HEK293 (cell line): ENCODE results near the gene BCL2L1.
A peak's percentile ranks its signal among the peaks of the same experiment; 100 is the strongest.
"Not testable (repeated sequence)": the region's sequence is repeated elsewhere in the genome, so short reads cannot be mapped to it uniquely, and the experiment has no call there.

Source experiments
- CTCF ChIA-PET: fragments of 350-600 bp; formaldehyde crosslinking; extraction: SDS; loops from one replicate; lab custom pipeline; 2021; ENCODE audit warnings: antibody characterized with exemption; lab: Yijun Ruan, JAX
- POLR2A ChIA-PET: fragments of 300-600 bp; formaldehyde crosslinking; extraction: SDS; loops from one replicate; lab custom pipeline; 2020; ENCODE audit warnings: antibody characterized with exemption, inconsistent platforms; lab: Yijun Ruan, JAX
- H3K27ac ChIP-seq: fragments of 200-500 bp; sonication (Bioruptor generic); 2 replicates; pipeline ENCODE4 v1.5.1; 2014; ENCODE audit warnings: low read depth, low read length, control low read depth, inconsistent platforms; ENCODE audit errors: extremely low read depth
- H3K36me3 ChIP-seq, 2 experiments: fragments of 200-500 bp in 1 of 2; sonication (Bioruptor generic) in 1 of 2; 1 replicate in 1 of 2; 2 replicates in 1 of 2; pipeline ENCODE4 v1.5.1; 2014 to 2017; ENCODE audit warnings: inconsistent platforms in 2 of 2, low read length in 2 of 2; ENCODE audit not compliant: control insufficient read depth in 2 of 2, insufficient read depth in 1 of 2
- H3K4me1 ChIP-seq: fragments of 200-500 bp; sonication (Bioruptor generic); 2 replicates; pipeline ENCODE4 v1.5.1; 2014; ENCODE audit warnings: mild to moderate bottlenecking, low read length, inconsistent platforms; ENCODE audit not compliant: control insufficient read depth, insufficient read depth
- H3K4me3 ChIP-seq: 2 replicates; pipeline ENCODE4 v1.5.1; 2011; ENCODE audit warnings: low read depth, mild to moderate bottlenecking, control low read depth, low read length, moderate library complexity
- H3K9me3 ChIP-seq: fragments of 200-500 bp; sonication (Bioruptor generic); 2 replicates; pipeline ENCODE4 v1.5.1; 2014; ENCODE audit warnings: low read depth, low read length, inconsistent platforms; ENCODE audit not compliant: control insufficient read depth, insufficient read depth
- KLF1 ChIP-seq: fragments of 450-650 bp; formaldehyde crosslinking; IDR thresholded peaks from 2 replicates; pipeline ENCODE4 v1.5.1; 2016; ENCODE audit warnings: missing biosample characterization, missing genetic modification characterization
- OSR2 ChIP-seq: fragments of 450-650 bp; formaldehyde crosslinking; IDR thresholded peaks from 2 replicates; pipeline ENCODE4 v1.5.1; 2016; ENCODE audit warnings: missing biosample characterization, missing genetic modification characterization
- SP2 ChIP-seq: fragments of 450-650 bp; formaldehyde crosslinking; IDR thresholded peaks from 2 replicates; pipeline ENCODE4 v1.5.1; 2016; ENCODE audit warnings: missing biosample characterization, missing genetic modification characterization
- ZBTB17 ChIP-seq: fragments of 450-650 bp; formaldehyde crosslinking; IDR thresholded peaks from 2 replicates; pipeline ENCODE4 v1.5.1; 2016; ENCODE audit warnings: missing biosample characterization, missing genetic modification characterization
- ZNF10 ChIP-seq: fragments of 450-650 bp; formaldehyde crosslinking; IDR thresholded peaks from 2 replicates; pipeline ENCODE4 v1.5.1; 2017; ENCODE audit warnings: missing biosample characterization, missing genetic modification characterization
- ZNF214 ChIP-seq: fragments of 450-650 bp; formaldehyde crosslinking; IDR thresholded peaks from 2 replicates; pipeline ENCODE4 v1.5.1; 2017; ENCODE audit warnings: missing biosample characterization, mild to moderate bottlenecking, missing genetic modification characterization, borderline replicate concordance
- ZNF266 ChIP-seq: fragments of 450-650 bp; formaldehyde crosslinking; IDR thresholded peaks from 2 replicates; pipeline ENCODE4 v1.5.1; 2016; ENCODE audit warnings: missing biosample characterization, missing genetic modification characterization, low read depth
- ZNF302 ChIP-seq: fragments of 450-650 bp; formaldehyde crosslinking; IDR thresholded peaks from 2 replicates; pipeline ENCODE4 v1.5.1; 2016; ENCODE audit warnings: missing biosample characterization, missing genetic modification characterization, low read depth
- ZNF416 ChIP-seq: fragments of 450-650 bp; formaldehyde crosslinking; IDR thresholded peaks from 2 replicates; pipeline ENCODE4 v1.5.1; 2016; ENCODE audit warnings: missing biosample characterization, missing genetic modification characterization
- ZNF596 ChIP-seq: fragments of 450-650 bp; IDR thresholded peaks from 2 replicates; pipeline ENCODE4 v1.5.0; 2018; ENCODE audit warnings: missing biosample characterization, mild to moderate bottlenecking, missing genetic modification characterization, moderate library complexity
- ZNF785 ChIP-seq: fragments of 450-650 bp; formaldehyde crosslinking; IDR thresholded peaks from 2 replicates; pipeline ENCODE4 v1.5.1; 2016; ENCODE audit warnings: missing biosample characterization, missing genetic modification characterization
- TF ChIP-seq, protein P1 (sequence below): fragments of 450-650 bp; formaldehyde crosslinking; IDR thresholded peaks from 2 replicates; pipeline ENCODE4 v1.5.1; 2016; ENCODE audit warnings: missing biosample characterization, missing genetic modification characterization
- TF ChIP-seq, protein P2 (sequence below): fragments of 450-650 bp; IDR thresholded peaks from 2 replicates; pipeline ENCODE4 v1.5.1; 2018; ENCODE audit warnings: missing biosample characterization, missing genetic modification characterization
- TF ChIP-seq, protein P3 (sequence below): fragments of 450-650 bp; formaldehyde crosslinking; IDR thresholded peaks from 2 replicates; pipeline ENCODE4 v1.5.1; 2016; ENCODE audit warnings: missing biosample characterization, missing genetic modification characterization
- TF ChIP-seq, protein P4 (sequence below): fragments of 450-650 bp; formaldehyde crosslinking; IDR thresholded peaks from 2 replicates; pipeline ENCODE4 v1.5.1; 2016; ENCODE audit warnings: missing biosample characterization, missing genetic modification characterization
- TF ChIP-seq, protein P5 (sequence below): fragments of 450-650 bp; formaldehyde crosslinking; IDR thresholded peaks from 2 replicates; pipeline ENCODE4 v1.5.1; 2016; ENCODE audit warnings: missing biosample characterization, missing genetic modification characterization

BCL2L1 gene

DNA sequence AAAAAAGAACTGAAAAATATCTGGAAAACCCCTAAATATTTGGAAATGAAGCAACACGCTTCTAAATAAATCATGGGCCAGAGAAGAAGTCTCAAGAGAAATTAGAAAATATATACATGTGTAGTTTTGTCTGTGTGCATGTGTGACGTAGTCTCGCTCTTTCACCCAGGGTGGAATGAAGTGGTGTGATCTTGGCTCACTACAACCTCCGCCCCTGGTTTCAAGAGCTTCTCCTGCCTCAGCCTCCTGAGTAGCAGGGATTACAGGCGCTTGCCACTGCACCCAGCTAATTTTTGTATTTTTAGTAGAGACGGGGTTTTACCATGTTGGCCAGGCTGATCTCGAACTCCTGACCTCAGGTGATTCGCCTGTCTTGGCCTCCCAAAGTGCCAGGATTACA is 96.1 kb downstream of the BCL2L1 start:
- not testable (repeated sequence) for H3K4me3 ChIP-seq, H3K36me3 ChIP-seq, H3K9me3 ChIP-seq, H3K27ac ChIP-seq, H3K4me1 ChIP-seq
- ChIA-PET POLR2A (interaction anchor here (0.6 kb wide), 1 partner anchor 18 kb away, joined by 3 read pairs; no protein-coding TSS in a partner anchor), CTCF (interaction anchor here (0.6 to 2.1 kb wide), 3 partner anchors 8 to 69 kb away, joined by 3 to 8 read pairs (median 3); no protein-coding TSS in a partner anchor)
- TF ChIP-seq, protein P1, sequence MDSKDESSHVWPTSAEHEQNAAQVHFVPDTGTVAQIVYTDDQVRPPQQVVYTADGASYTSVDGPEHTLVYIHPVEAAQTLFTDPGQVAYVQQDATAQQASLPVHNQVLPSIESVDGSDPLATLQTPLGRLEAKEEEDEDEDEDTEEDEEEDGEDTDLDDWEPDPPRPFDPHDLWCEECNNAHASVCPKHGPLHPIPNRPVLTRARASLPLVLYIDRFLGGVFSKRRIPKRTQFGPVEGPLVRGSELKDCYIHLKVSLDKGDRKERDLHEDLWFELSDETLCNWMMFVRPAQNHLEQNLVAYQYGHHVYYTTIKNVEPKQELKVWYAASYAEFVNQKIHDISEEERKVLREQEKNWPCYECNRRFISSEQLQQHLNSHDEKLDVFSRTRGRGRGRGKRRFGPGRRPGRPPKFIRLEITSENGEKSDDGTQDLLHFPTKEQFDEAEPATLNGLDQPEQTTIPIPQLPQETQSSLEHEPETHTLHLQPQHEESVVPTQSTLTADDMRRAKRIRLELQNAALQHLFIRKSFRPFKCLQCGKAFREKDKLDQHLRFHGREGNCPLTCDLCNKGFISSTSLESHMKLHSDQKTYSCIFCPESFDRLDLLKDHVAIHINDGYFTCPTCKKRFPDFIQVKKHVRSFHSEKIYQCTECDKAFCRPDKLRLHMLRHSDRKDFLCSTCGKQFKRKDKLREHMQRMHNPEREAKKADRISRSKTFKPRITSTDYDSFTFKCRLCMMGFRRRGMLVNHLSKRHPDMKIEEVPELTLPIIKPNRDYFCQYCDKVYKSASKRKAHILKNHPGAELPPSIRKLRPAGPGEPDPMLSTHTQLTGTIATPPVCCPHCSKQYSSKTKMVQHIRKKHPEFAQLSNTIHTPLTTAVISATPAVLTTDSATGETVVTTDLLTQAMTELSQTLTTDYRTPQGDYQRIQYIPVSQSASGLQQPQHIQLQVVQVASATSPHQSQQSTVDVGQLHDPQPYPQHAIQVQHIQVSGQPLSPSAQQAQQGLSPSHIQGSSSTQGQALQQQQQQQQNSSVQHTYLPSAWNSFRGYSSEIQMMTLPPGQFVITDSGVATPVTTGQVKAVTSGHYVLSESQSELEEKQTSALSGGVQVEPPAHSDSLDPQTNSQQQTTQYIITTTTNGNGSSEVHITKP (tag by site-specific recombination): peak; percentile 63

DNA sequence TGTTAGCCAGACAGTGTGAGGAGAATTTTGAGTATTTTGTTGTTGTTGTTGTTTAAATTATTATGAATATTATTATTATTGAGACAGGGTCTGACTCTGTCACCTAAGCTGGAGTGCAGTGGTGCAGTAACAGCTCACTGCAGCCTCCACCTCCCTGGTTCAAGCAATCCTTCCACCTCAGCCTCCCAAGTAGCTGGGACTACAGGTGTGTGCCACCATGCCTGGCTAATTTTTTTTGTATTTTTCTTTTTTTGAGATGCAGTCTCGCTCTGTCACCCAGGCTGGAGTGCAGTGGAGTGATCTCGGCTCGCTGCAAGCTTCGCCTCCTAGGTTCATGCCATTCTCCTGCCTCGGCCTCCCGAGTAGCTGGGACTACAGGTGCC is 99.6 kb downstream of the BCL2L1 start:
- H3K9me3 ChIP-seq, POLR2A ChIA-PET, H3K4me3 ChIP-seq, H3K4me1 ChIP-seq, H3K27ac ChIP-seq, H3K36me3 ChIP-seq: not testable (repeated sequence)
- CTCF ChIA-PET: interaction anchor here (0.6 to 26.4 kb wide), 3 partner anchors 10 to 60 kb away, joined by 3 to 1204 read pairs (median 6); no protein-coding TSS in a partner anchor

DNA sequence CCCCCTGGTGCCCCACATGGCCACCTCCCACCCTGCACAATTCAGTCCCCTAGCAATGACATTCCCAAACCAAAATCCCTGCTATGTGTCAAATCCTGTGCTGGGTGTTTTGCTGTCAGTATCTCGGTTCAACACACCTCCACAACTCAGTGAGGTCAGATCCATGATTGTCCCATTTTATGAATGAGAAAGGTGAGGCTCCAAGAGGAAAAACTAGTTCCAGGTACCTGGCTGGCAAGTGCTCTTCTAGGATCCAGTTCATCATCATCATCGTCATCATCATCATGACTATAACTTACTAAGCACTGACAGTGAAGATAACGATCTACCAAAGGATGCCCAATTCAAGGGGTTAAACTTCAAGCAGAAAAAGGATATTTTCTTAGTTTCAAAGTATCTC is 102.4 kb downstream of the BCL2L1 start:
- ChIA-PET CTCF (interaction anchor here (1.5 to 26.4 kb wide), 2 partner anchors 14 to 57 kb away, joined by 12 to 1204 read pairs; no protein-coding TSS in a partner anchor), POLR2A (no interaction called here)
- Histone ChIP-seq H3K4me1 (no peaks in the 10 kb centered on the region), H3K36me3 (no peaks in the 10 kb centered on the region), H3K4me3 (no peak overlapping the region), H3K9me3 (no peaks in the 10 kb centered on the region), H3K27ac (no peak overlapping the region)
- TF ChIP-seq, protein P2, sequence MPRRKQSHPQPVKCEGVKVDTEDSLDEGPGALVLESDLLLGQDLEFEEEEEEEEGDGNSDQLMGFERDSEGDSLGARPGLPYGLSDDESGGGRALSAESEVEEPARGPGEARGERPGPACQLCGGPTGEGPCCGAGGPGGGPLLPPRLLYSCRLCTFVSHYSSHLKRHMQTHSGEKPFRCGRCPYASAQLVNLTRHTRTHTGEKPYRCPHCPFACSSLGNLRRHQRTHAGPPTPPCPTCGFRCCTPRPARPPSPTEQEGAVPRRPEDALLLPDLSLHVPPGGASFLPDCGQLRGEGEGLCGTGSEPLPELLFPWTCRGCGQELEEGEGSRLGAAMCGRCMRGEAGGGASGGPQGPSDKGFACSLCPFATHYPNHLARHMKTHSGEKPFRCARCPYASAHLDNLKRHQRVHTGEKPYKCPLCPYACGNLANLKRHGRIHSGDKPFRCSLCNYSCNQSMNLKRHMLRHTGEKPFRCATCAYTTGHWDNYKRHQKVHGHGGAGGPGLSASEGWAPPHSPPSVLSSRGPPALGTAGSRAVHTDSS (tag by site-specific recombination): peak; percentile 48; the same call in 1 of the 2 replicates
- TF ChIP-seq ZNF214 (tag by site-specific recombination): no peak

DNA sequence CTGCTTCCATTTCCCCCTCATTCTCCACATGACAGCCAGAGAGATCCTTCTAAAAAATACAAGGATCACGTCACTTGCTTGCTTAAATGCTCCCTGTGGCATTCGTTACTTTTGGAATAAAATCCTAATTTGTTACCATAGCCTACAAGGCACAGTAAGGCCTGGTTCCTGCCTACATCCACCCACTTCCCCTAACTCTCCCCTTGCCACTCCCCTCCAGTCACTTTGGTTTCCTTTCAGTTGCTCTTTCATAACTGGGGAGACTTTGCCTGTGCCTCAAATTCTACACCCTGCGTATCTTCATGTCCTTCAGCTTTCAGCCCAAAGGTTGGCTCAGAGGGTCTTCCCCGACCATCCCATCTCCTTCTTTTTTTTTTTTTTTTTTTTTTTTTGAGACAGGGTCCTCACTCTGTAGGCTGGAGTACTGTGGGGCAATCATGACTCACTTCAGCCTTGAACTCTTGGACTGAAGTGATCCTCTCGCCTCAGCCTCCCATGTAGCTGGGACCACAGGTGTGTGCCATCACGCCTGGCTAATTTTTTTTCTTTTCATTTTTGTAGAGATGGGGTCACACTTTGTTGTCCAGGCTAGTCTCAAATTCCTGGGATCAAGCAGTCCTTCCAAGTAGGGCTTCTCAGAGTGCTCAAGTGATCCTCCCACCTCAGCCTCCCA is 105.1 kb downstream of the BCL2L1 start:
- no peak overlapping the region for H3K4me3 ChIP-seq
- no peaks in the 10 kb centered on the region for H3K4me1 ChIP-seq
- ChIA-PET POLR2A (interaction anchor here (0.7 to 1.0 kb wide), 2 partner anchors 45 to 55 kb away, joined by 4 read pairs; no protein-coding TSS in a partner anchor), CTCF (interaction anchor here (0.6 to 26.4 kb wide), 3 partner anchors 55 to 199 kb away, joined by 3 to 1204 read pairs (median 6); no protein-coding TSS in a partner anchor)
- H3K27ac ChIP-seq: no peak overlapping the region
- no peaks in the 10 kb centered on the region for H3K36me3 ChIP-seq
- H3K9me3 ChIP-seq: no peaks in the 10 kb centered on the region
- no peak for TF ChIP-seq OSR2 (tag by site-specific recombination)
- TF ChIP-seq SP2 (tag by site-specific recombination): no peak
- no peak for TF ChIP-seq ZNF785 (tag by site-specific recombination)
- TF ChIP-seq, protein P3, sequence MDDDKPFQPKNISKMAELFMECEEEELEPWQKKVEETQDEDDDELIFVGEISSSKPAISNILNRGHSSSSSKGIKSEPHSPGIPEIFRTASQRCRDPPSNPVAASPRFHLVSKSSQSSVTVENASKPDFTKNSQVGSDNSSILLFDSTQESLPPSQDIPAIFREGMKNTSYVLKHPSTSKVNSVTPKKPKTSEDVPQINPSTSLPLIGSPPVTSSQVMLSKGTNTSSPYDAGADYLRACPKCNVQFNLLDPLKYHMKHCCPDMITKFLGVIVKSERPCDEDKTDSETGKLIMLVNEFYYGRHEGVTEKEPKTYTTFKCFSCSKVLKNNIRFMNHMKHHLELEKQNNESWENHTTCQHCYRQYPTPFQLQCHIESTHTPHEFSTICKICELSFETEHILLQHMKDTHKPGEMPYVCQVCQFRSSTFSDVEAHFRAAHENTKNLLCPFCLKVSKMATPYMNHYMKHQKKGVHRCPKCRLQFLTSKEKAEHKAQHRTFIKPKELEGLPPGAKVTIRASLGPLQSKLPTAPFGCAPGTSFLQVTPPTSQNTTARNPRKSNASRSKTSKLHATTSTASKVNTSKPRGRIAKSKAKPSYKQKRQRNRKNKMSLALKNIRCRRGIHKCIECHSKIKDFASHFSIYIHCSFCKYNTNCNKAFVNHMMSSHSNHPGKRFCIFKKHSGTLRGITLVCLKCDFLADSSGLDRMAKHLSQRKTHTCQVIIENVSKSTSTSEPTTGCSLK (tag by site-specific recombination): no peak
- TF ChIP-seq, protein P4, sequence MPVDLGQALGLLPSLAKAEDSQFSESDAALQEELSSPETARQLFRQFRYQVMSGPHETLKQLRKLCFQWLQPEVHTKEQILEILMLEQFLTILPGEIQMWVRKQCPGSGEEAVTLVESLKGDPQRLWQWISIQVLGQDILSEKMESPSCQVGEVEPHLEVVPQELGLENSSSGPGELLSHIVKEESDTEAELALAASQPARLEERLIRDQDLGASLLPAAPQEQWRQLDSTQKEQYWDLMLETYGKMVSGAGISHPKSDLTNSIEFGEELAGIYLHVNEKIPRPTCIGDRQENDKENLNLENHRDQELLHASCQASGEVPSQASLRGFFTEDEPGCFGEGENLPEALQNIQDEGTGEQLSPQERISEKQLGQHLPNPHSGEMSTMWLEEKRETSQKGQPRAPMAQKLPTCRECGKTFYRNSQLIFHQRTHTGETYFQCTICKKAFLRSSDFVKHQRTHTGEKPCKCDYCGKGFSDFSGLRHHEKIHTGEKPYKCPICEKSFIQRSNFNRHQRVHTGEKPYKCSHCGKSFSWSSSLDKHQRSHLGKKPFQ: no peak
- TF ChIP-seq ZNF266 (tag by site-specific recombination): no peak
- no peak for TF ChIP-seq KLF1 (tag by site-specific recombination)
- TF ChIP-seq ZNF302: no peak
- no peak for TF ChIP-seq ZNF596 (tag by site-specific recombination)
- no peak for TF ChIP-seq ZNF416 (tag by site-specific recombination)
- no peak for TF ChIP-seq ZBTB17 (tag by site-specific recombination)
- TF ChIP-seq, protein P5, sequence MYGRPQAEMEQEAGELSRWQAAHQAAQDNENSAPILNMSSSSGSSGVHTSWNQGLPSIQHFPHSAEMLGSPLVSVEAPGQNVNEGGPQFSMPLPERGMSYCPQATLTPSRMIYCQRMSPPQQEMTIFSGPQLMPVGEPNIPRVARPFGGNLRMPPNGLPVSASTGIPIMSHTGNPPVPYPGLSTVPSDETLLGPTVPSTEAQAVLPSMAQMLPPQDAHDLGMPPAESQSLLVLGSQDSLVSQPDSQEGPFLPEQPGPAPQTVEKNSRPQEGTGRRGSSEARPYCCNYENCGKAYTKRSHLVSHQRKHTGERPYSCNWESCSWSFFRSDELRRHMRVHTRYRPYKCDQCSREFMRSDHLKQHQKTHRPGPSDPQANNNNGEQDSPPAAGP: no peak
- no peak for TF ChIP-seq ZNF10 (tag by site-specific recombination)
